CD14-positive monocyte (primary cell): ENCODE results near the gene TMEM184B. TPM values are rescaled to one million over a fixed set of nuclear protein-coding genes. Genes with fewer than 3 reads are reported as not detected.

Source experiments
- DNase-seq, 3 donors: peaks; one replicate each; pipeline ENCODE4 v3.0.0-alpha.2; 2011 to 2022
- H2AFZ ChIP-seq: 2 replicates; pipeline ENCODE4 v1.6.0; 2012; ENCODE audit warnings: mild to moderate bottlenecking, low read depth, low read length, inconsistent platforms; ENCODE audit not compliant: insufficient read depth, poor library complexity, severe bottlenecking
- H3K27ac ChIP-seq, 2 donors: 1 replicate in 1 of 2; 2 replicates in 1 of 2; pipeline ENCODE4 v1.5.1; 2012 to 2013; ENCODE audit warnings: low read length in 2 of 2, control low read depth in 1 of 2, inconsistent platforms in 1 of 2, low read depth in 1 of 2, mild to moderate bottlenecking in 1 of 2
- H3K27me3 ChIP-seq, 2 donors: one replicate each; pipeline versions ENCODE4 v1.6.0 to v1.6.1; 2011 to 2013; ENCODE audit warnings: low read length in 2 of 2; ENCODE audit not compliant: control insufficient read depth in 2 of 2, insufficient read depth in 2 of 2
- H3K36me3 ChIP-seq, 2 donors: replicated peaks in 1 of 2; 1 replicate in 1 of 2; 2 replicates in 1 of 2; pipeline versions ENCODE4 v1.5.1 to v1.6.1; 2012 to 2013; ENCODE audit warnings: low read length in 2 of 2, control low read depth in 1 of 2, inconsistent platforms in 1 of 2, mild to moderate bottlenecking in 1 of 2; ENCODE audit not compliant: insufficient read depth in 2 of 2, control insufficient read depth in 1 of 2
- H3K4me1 ChIP-seq, 2 donors: 1 replicate in 1 of 2; 2 replicates in 1 of 2; pipeline versions ENCODE4 v1.5.1 to v1.6.1; 2012 to 2013; ENCODE audit warnings: low read length in 2 of 2, control low read depth in 1 of 2, inconsistent platforms in 1 of 2, mild to moderate bottlenecking in 1 of 2, moderate library complexity in 1 of 2; ENCODE audit not compliant: insufficient read depth in 2 of 2, control insufficient read depth in 1 of 2
- H3K4me2 ChIP-seq: replicated peaks from 2 replicates; pipeline ENCODE3; 2012; ENCODE audit warnings: low read length, moderate library complexity, mild to moderate bottlenecking; ENCODE audit not compliant: poor library complexity, severe bottlenecking; ENCODE audit errors: extremely low read depth
- H3K4me3 ChIP-seq, 3 experiments: fragments of 200-600 bp in 1 of 3; sonication (generic) in 1 of 3; replicated peaks in 1 of 3; 1 replicate in 2 of 3; 2 replicates in 1 of 3; pipeline ENCODE4 v1.5.1; 2011 to 2013; ENCODE audit warnings: low read length in 3 of 3, mild to moderate bottlenecking in 3 of 3, control low read depth in 2 of 3, low read depth in 2 of 3, inconsistent platforms in 1 of 3, moderate library complexity in 1 of 3
- H3K79me2 ChIP-seq: 2 replicates; pipeline ENCODE4 v1.6.0; 2012; ENCODE audit warnings: mild to moderate bottlenecking, control low read depth, inconsistent platforms, low read length, moderate library complexity; ENCODE audit not compliant: insufficient read depth
- H3K9ac ChIP-seq: 2 replicates; pipeline ENCODE4 v1.6.0; 2017; ENCODE audit warnings: low read length, mild to moderate bottlenecking; ENCODE audit not compliant: insufficient read depth, poor library complexity, severe bottlenecking
- H3K9me3 ChIP-seq, 2 donors: replicated peaks in 1 of 2; 1 replicate in 1 of 2; 2 replicates in 1 of 2; pipeline versions ENCODE4 v1.5.1 to v1.6.1; 2012 to 2013; ENCODE audit warnings: low read length in 2 of 2, control low read depth in 1 of 2; ENCODE audit not compliant: control insufficient read depth in 1 of 2, insufficient read depth in 1 of 2
- H4K20me1 ChIP-seq: 2 replicates; pipeline ENCODE4 v1.6.0; 2012; ENCODE audit warnings: mild to moderate bottlenecking, low read length, control low read depth, moderate library complexity; ENCODE audit not compliant: insufficient read depth
- H3K27ac Mint-ChIP-seq, 7 donors: one replicate each; pipeline ENCODE4 v1.8.0; 2020; ENCODE audit warnings: mild to moderate bottlenecking in 7 of 7, mixed read lengths in 7 of 7, moderate library complexity in 6 of 7, inconsistent platforms in 2 of 7
- H3K27me3 Mint-ChIP-seq, 3 donors: one replicate each; pipeline ENCODE4 v1.8.0; 2021 to 2022; ENCODE audit warnings: low read depth in 3 of 3, mild to moderate bottlenecking in 3 of 3, mixed read lengths in 3 of 3, moderate library complexity in 3 of 3, inconsistent platforms in 1 of 3
- H3K36me3 Mint-ChIP-seq, 2 donors: one replicate each; pipeline ENCODE4 v1.8.0; 2020; ENCODE audit warnings: mixed read lengths in 2 of 2, inconsistent platforms in 1 of 2, mild to moderate bottlenecking in 1 of 2
- H3K4me1 Mint-ChIP-seq: one replicate; pipeline ENCODE4 v1.8.0; 2020; ENCODE audit warnings: mild to moderate bottlenecking, mixed read lengths
- H3K4me3 Mint-ChIP-seq, 2 donors: one replicate each; pipeline ENCODE4 v1.8.0; 2020; ENCODE audit warnings: mild to moderate bottlenecking in 2 of 2, mixed read lengths in 2 of 2, moderate library complexity in 1 of 2
- H3K9me3 Mint-ChIP-seq, 7 donors: one replicate each; pipeline ENCODE4 v1.8.0; 2020 to 2022; ENCODE audit warnings: mixed read lengths in 7 of 7, mild to moderate bottlenecking in 6 of 7, moderate library complexity in 6 of 7, inconsistent platforms in 2 of 7
- WGBS: methylation state at CpG from one replicate; pipeline ENCODE4 v1.1.5; 2013; ENCODE audit warnings: missing lambda C conversion rate; ENCODE audit not compliant: insufficient coverage; 5-methylcytosine and 5-hydroxymethylcytosine counted together
- intact Hi-C, 2 donors: fragments of 100-400 bp; cut with micrococcal nuclease; formaldehyde crosslinking; loops; one replicate each; pipeline versions ENCODE4 v1.15.0 to v1.15.1; 2023
- polyA plus RNA-seq, 3 donors: library from polyadenylated mRNA; depleted of rRNA in 1 of 3; unstranded in 2 of 3; stranded (reverse) in 1 of 3; fragments of 300-500 nt in 2 of 3; fragments of >200 nt in 1 of 3; fragmentation: Illumina TruSeq in 2 of 3; gene quantifications; 1 replicate in 2 of 3; 2 replicates in 1 of 3; pipeline ENCODE4 v1.2.3, GENCODE V29; 2012 to 2021
- TF ChIP-seq, protein P1 (sequence below): fragments of 200-600 bp; IDR thresholded peaks from one replicate; pipeline ENCODE4 v1.8.0; 2022; ENCODE audit warnings: antibody characterized with exemption, mild to moderate bottlenecking

The TMEM184B gene
- polyA plus RNA-seq, 3 donors = 7.4 to 17.7 (median 10.6) TPM

DNA sequence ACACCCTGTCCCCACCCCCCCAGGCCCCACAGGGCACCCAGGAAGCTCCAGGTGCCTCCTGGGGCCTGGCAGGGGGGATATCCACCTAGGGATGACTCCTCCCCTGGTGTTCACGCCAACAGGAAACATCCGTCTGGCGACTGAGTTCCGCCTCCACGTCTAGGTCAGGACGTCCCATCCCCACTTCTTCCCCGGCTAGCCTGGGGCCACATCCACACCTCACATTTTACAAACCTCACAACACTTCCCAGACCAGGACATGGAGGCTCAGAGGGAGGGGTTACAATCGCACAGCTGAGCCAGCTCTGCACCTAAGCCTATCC lies 50.1 kb downstream of the TMEM184B start:
- Mint-ChIP-seq H3K9me3 (peaks cover 0 to 1% (median 0%) of the 10 kb centered on the region in 7 donors), H3K4me3 (no peak overlapping the region), H3K27ac (no peak overlapping the region), H3K27me3 (peaks cover 0 to 2% (median 2%) of the 10 kb centered on the region in 3 donors), H3K36me3 (peaks cover 33 to 71% of the 10 kb centered on the region in 2 donors), H3K4me1 (peaks cover 8% of the 10 kb centered on the region)
- Histone ChIP-seq H3K9ac (no peak overlapping the region), H2AFZ (no peak overlapping the region), H3K9me3 (no peaks in the 10 kb centered on the region), H3K79me2 (no peaks in the 10 kb centered on the region), H3K4me2 (no peak overlapping the region), H3K4me3 (no peak overlapping the region), H3K27me3 (no peaks in the 10 kb centered on the region), H3K4me1 (peaks cover 13 to 21% of the 10 kb centered on the region in 2 donors), H3K36me3 (peaks cover 23 to 37% of the 10 kb centered on the region in 2 donors), H3K27ac (no peak overlapping the region), H4K20me1 (no peaks in the 10 kb centered on the region)
- DNase-seq = no peak
- intact Hi-C loops = no loop called here
- TF ChIP-seq, protein P1, sequence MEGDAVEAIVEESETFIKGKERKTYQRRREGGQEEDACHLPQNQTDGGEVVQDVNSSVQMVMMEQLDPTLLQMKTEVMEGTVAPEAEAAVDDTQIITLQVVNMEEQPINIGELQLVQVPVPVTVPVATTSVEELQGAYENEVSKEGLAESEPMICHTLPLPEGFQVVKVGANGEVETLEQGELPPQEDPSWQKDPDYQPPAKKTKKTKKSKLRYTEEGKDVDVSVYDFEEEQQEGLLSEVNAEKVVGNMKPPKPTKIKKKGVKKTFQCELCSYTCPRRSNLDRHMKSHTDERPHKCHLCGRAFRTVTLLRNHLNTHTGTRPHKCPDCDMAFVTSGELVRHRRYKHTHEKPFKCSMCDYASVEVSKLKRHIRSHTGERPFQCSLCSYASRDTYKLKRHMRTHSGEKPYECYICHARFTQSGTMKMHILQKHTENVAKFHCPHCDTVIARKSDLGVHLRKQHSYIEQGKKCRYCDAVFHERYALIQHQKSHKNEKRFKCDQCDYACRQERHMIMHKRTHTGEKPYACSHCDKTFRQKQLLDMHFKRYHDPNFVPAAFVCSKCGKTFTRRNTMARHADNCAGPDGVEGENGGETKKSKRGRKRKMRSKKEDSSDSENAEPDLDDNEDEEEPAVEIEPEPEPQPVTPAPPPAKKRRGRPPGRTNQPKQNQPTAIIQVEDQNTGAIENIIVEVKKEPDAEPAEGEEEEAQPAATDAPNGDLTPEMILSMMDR = no peak
- 45% methylated on average over 7 of the region's 8 CpGs for WGBS

- TF ChIP-seq, protein P1 = no peak
- peaks cover 0 to 1% (median 0%) of the 10 kb centered on the region in 7 donors for H3K9me3 Mint-ChIP-seq
- intact Hi-C loops = no loop called here
- WGBS = 93% methylated on average over 21 of the region's 25 CpGs
- H3K27ac Mint-ChIP-seq = no peak overlapping the region
- no peak overlapping the region for H3K4me3 Mint-ChIP-seq
- H3K36me3 ChIP-seq = peaks cover 22 to 36% of the 10 kb centered on the region in 2 donors
- no peak overlapping the region for H3K4me3 ChIP-seq
- no peak overlapping the region for H2AFZ ChIP-seq
- H3K27me3 ChIP-seq = no peaks in the 10 kb centered on the region
- H3K4me1 ChIP-seq = peaks cover 13 to 21% of the 10 kb centered on the region in 2 donors
- no peak overlapping the region for H3K27ac ChIP-seq
- peaks cover 29 to 65% of the 10 kb centered on the region in 2 donors for H3K36me3 Mint-ChIP-seq
- H3K27me3 Mint-ChIP-seq = peaks cover 0 to 2% (median 2%) of the 10 kb centered on the region in 3 donors
- H3K9ac ChIP-seq = no peak overlapping the region
- H3K79me2 ChIP-seq = no peaks in the 10 kb centered on the region
- no peaks in the 10 kb centered on the region for H4K20me1 ChIP-seq
- H3K9me3 ChIP-seq = no peaks in the 10 kb centered on the region
- DNase-seq = no peak
- peaks cover 8% of the 10 kb centered on the region for H3K4me1 Mint-ChIP-seq
- H3K4me2 ChIP-seq = no peak overlapping the region
These were observed 50.7 kb downstream of the TMEM184B start for GRCh38 chr22:38221908-38222796.
